H9 (cell line): ENCODE measurements around the gene BCHE. TPM values are rescaled to one million over a fixed set of nuclear protein-coding genes. Genes with fewer than 3 reads are reported as not detected.

Experiments
- DNase-seq: peaks from one replicate; pipeline ENCODE4 v3.0.0-alpha.2; 2017
- H2AFZ ChIP-seq: one replicate; pipeline ENCODE4 v1.6.1; 2013; ENCODE audit warnings: mild to moderate bottlenecking, low read length, control low read depth, moderate library complexity
- H2AK5ac ChIP-seq: 2 replicates; pipeline ENCODE4 v1.6.1; 2013; ENCODE audit warnings: low read length, control low read depth, mixed read lengths; ENCODE audit not compliant: insufficient read length
- H2BK120ac ChIP-seq: one replicate; pipeline ENCODE4 v1.6.1; 2013; ENCODE audit warnings: low read depth, mild to moderate bottlenecking, low read length, control low read depth, inconsistent platforms; ENCODE audit not compliant: poor library complexity, severe bottlenecking
- H2BK12ac ChIP-seq: 2 replicates; pipeline ENCODE4 v1.6.1; 2013; ENCODE audit warnings: low read length, control low read depth, mixed read lengths, low read depth; ENCODE audit not compliant: insufficient read length
- H2BK15ac ChIP-seq: 2 replicates; pipeline ENCODE4 v1.6.1; 2013; ENCODE audit warnings: low read depth, low read length, control low read depth
- H2BK20ac ChIP-seq: one replicate; pipeline ENCODE4 v1.6.1; 2013; ENCODE audit warnings: low read depth, mild to moderate bottlenecking, low read length, control low read depth, inconsistent platforms; ENCODE audit not compliant: poor library complexity, severe bottlenecking
- H2BK5ac ChIP-seq: 2 replicates; pipeline ENCODE4 v1.6.1; 2013; ENCODE audit warnings: low read length, control low read depth, mixed read lengths; ENCODE audit not compliant: insufficient read length
- H3K14ac ChIP-seq: 2 replicates; pipeline ENCODE4 v1.6.1; 2013; ENCODE audit warnings: low read length, control low read depth; ENCODE audit not compliant: insufficient read depth
- H3K18ac ChIP-seq: 2 replicates; pipeline ENCODE4 v1.6.1; 2013; ENCODE audit warnings: low read depth, mild to moderate bottlenecking, mixed read lengths, low read length, control low read depth; ENCODE audit not compliant: insufficient read length
- H3K23ac ChIP-seq: 2 replicates; pipeline ENCODE4 v1.6.1; 2013; ENCODE audit warnings: low read length, control low read depth, mixed read lengths, low read depth; ENCODE audit not compliant: insufficient read length
- H3K23me2 ChIP-seq: 2 replicates; pipeline ENCODE4 v1.6.1; 2013; ENCODE audit warnings: low read depth, mild to moderate bottlenecking, mixed read lengths, low read length, control low read depth; ENCODE audit not compliant: insufficient read length, poor library complexity, severe bottlenecking
- H3K27ac ChIP-seq: 2 replicates; pipeline ENCODE4 v1.5.1; 2013; ENCODE audit warnings: low read length, control low read depth, mixed read lengths, low read depth; ENCODE audit not compliant: insufficient read length
- H3K27me3 ChIP-seq: 2 replicates; pipeline ENCODE4 v1.6.1; 2013; ENCODE audit warnings: low read length, control low read depth, inconsistent platforms; ENCODE audit not compliant: insufficient read depth
- H3K4ac ChIP-seq: 2 replicates; pipeline ENCODE4 v1.6.1; 2013; ENCODE audit warnings: low read depth, mild to moderate bottlenecking, control low read depth, inconsistent platforms, low read length, moderate library complexity
- H3K4me1 ChIP-seq: 2 replicates; pipeline ENCODE4 v1.6.1; 2013; ENCODE audit warnings: low read length, control low read depth, inconsistent platforms; ENCODE audit not compliant: insufficient read depth
- H3K4me2 ChIP-seq: 2 replicates; pipeline ENCODE4 v1.6.1; 2013; ENCODE audit warnings: low read length, control low read depth, mixed read lengths; ENCODE audit not compliant: insufficient read length, insufficient read depth
- H3K56ac ChIP-seq: 2 replicates; pipeline ENCODE4 v1.6.1; 2013; ENCODE audit warnings: low read depth, mild to moderate bottlenecking, mixed read lengths, low read length, control low read depth; ENCODE audit not compliant: insufficient read length
- H3K79me1 ChIP-seq: 2 replicates; pipeline ENCODE4 v1.6.1; 2013; ENCODE audit warnings: low read depth, mild to moderate bottlenecking, moderate library complexity, low read length, control low read depth, inconsistent platforms; ENCODE audit not compliant: insufficient read depth, poor library complexity, severe bottlenecking
- H3K79me2 ChIP-seq: 2 replicates; pipeline ENCODE4 v1.6.1; 2013; ENCODE audit warnings: low read length, control low read depth, inconsistent platforms; ENCODE audit not compliant: insufficient read depth
- H3K9ac ChIP-seq: 2 replicates; pipeline ENCODE4 v1.6.1; 2013; ENCODE audit warnings: low read length, control low read depth, mixed read lengths; ENCODE audit not compliant: insufficient read length; ENCODE audit errors: extremely low read depth
- H3K9me3 ChIP-seq: one replicate; pipeline ENCODE4 v1.6.1; 2013; ENCODE audit warnings: low read depth, low read length, inconsistent platforms; ENCODE audit not compliant: control insufficient read depth
- H3T11ph ChIP-seq: one replicate; pipeline ENCODE4 v1.6.1; 2013; ENCODE audit warnings: mild to moderate bottlenecking, low read length, control low read depth, inconsistent platforms
- H4K20me1 ChIP-seq: one replicate; pipeline ENCODE4 v1.6.1; 2013; ENCODE audit not compliant: control insufficient read depth, insufficient read length, insufficient read depth
- H4K5ac ChIP-seq: 2 replicates; pipeline ENCODE4 v1.6.1; 2013; ENCODE audit warnings: low read depth, mild to moderate bottlenecking, mixed read lengths, low read length, control low read depth; ENCODE audit not compliant: insufficient read length
- H4K8ac ChIP-seq: replicated peaks from 2 replicates; pipeline ENCODE4 v1.6.1; 2013; ENCODE audit warnings: low read length, control low read depth, mixed read lengths, low read depth; ENCODE audit not compliant: insufficient read length
- H4K91ac ChIP-seq: 2 replicates; pipeline ENCODE4 v1.6.1; 2013; ENCODE audit warnings: low read depth, mild to moderate bottlenecking, moderate library complexity, mixed read lengths, low read length, control low read depth; ENCODE audit not compliant: insufficient read length
- H3K27ac Mint-ChIP-seq, 3 experiments: 2 replicates in 2 of 3; 3 replicates in 1 of 3; pipeline ENCODE4 v1.8.0; 2020 to 2021; ENCODE audit warnings: mixed read lengths in 3 of 3, mild to moderate bottlenecking in 1 of 3, moderate library complexity in 1 of 3
- H3K27me3 Mint-ChIP-seq: 2 replicates; pipeline ENCODE4 v1.8.0; 2021; ENCODE audit warnings: low read depth, mild to moderate bottlenecking, moderate library complexity, mixed read lengths
- H3K36me3 Mint-ChIP-seq, 3 experiments: 2 replicates in 2 of 3; 3 replicates in 1 of 3; pipeline ENCODE4 v1.8.0; 2020 to 2021; ENCODE audit warnings: low read depth in 3 of 3, mixed read lengths in 3 of 3; ENCODE audit not compliant: insufficient read depth in 1 of 3
- H3K4me1 Mint-ChIP-seq, 2 experiments: 2 replicates each; pipeline ENCODE4 v1.8.0; 2020; ENCODE audit warnings: mixed read lengths in 2 of 2
- H3K4me3 Mint-ChIP-seq, 2 experiments: 2 replicates in 1 of 2; 3 replicates in 1 of 2; pipeline ENCODE4 v1.8.0; 2020 to 2021; ENCODE audit warnings: mild to moderate bottlenecking in 2 of 2, mixed read lengths in 2 of 2, moderate library complexity in 1 of 2
- H3K9me3 Mint-ChIP-seq, 2 experiments: 2 replicates in 1 of 2; 3 replicates in 1 of 2; pipeline ENCODE4 v1.8.0; 2020; ENCODE audit warnings: mild to moderate bottlenecking in 2 of 2, mixed read lengths in 2 of 2, moderate library complexity in 1 of 2
- total RNA-seq: library from RNA; stranded (reverse); gene quantifications from 2 replicates; pipeline ENCODE4 v1.2.1, GENCODE V29; 2021
- TF ChIP-seq, protein P1 (sequence below): fragments of 200-600 bp; sonication (generic); conservative IDR thresholded peaks from 3 replicates; pipeline ENCODE4 v1.8.0; 2021; ENCODE audit warnings: antibody characterized with exemption, mild to moderate bottlenecking

BCHE gene
- total RNA-seq, 1 experiment from 2014 or later, result 1.4 TPM

DNA sequence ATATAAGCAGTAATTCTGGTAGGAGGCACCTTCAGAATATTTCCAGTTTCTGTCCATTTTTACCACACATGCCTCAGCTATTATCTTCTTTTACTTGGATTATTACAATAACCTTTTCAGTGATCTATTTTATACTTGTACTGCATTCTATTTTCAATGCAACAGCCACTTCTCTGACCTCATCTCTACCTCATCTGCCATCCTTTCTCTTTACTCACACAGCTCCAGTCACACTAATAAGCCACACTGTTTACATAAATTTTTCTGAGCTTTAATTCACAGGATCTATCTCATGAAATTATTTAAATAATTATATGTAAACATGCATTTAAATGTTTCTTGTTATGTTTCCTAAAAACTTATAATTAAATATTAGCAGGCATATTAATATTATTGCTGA, 47.3 kb upstream of the BCHE start:
- Mint-ChIP-seq H3K9me3 (no peaks in the 10 kb centered on the region), H3K4me1 (peaks cover 8 to 18% of the 10 kb centered on the region in 2 experiments), H3K4me3 (no peak overlapping the region), H3K27me3 (no peaks in the 10 kb centered on the region), H3K36me3 (no peaks in the 10 kb centered on the region), H3K27ac (peak overlapping the region in 2 of 3 experiments; percentile 7 to 32; a peak in 2 of 7 replicates)
- Histone ChIP-seq H4K91ac (no peak overlapping the region), H2AFZ (no peak overlapping the region), H3K4me1 (no peaks in the 10 kb centered on the region), H3K4me2 (no peak overlapping the region), H3K27me3 (no peaks in the 10 kb centered on the region), H2BK15ac (no peak overlapping the region), H3T11ph (no peak overlapping the region), H2BK20ac (no peak overlapping the region), H3K23ac (no peak overlapping the region), H3K18ac (no peak overlapping the region), H3K9me3 (no peaks in the 10 kb centered on the region), H3K27ac (peak overlapping the region; percentile 1), H3K14ac (no peak overlapping the region), H2BK120ac (no peak overlapping the region), H3K56ac (no peak overlapping the region), H2AK5ac (no peak overlapping the region), H2BK12ac (no peak overlapping the region), H3K4ac (no peak overlapping the region), H3K79me1 (no peaks in the 10 kb centered on the region), H4K5ac (no peak overlapping the region), H4K8ac (no peak overlapping the region), H4K20me1 (no peaks in the 10 kb centered on the region), H3K79me2 (no peaks in the 10 kb centered on the region), H2BK5ac (no peak overlapping the region), H3K23me2 (no peaks in the 10 kb centered on the region), H3K9ac (no peak overlapping the region)
- TF ChIP-seq, protein P1, sequence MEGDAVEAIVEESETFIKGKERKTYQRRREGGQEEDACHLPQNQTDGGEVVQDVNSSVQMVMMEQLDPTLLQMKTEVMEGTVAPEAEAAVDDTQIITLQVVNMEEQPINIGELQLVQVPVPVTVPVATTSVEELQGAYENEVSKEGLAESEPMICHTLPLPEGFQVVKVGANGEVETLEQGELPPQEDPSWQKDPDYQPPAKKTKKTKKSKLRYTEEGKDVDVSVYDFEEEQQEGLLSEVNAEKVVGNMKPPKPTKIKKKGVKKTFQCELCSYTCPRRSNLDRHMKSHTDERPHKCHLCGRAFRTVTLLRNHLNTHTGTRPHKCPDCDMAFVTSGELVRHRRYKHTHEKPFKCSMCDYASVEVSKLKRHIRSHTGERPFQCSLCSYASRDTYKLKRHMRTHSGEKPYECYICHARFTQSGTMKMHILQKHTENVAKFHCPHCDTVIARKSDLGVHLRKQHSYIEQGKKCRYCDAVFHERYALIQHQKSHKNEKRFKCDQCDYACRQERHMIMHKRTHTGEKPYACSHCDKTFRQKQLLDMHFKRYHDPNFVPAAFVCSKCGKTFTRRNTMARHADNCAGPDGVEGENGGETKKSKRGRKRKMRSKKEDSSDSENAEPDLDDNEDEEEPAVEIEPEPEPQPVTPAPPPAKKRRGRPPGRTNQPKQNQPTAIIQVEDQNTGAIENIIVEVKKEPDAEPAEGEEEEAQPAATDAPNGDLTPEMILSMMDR, result no peak
- no peak for DNase-seq
